ENCODE results near the gene ATRX.

DNA sequence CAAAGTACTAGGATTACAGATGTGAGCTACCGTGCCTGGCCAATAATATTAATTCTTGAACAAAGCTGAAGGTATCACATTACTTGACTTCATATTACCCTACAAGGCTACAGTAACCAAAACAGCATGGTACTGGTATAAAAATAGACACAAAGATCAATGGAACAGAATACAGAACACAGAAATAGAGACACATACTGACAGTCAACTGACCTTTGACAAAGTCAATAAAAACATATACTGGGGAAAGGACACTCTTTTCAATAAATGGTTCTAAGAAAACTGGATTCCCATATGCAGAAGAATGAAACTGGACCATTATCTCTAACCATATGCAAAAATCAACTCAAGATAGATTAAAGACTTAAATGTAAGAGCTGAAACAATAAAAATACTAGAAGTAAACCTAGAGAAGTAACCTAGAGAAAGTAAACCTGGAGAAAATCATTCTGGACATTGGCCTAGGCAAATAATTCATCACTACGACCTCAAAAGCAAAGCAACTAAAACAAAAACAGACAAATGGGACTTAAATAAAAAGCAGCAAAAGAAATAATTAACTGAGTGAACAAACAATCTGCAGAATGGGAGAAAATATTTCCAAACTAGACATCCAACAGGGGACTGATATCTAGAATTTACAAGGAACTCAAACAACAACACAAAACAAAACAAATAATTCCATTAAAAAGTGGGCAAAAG, 182.2 kb downstream of the ATRX start:
- TF ChIP-seq EZH2 (IDR thresholded peaks at IDR 0.05; ENCODE audit: borderline replicate concordance) = no peak
- TF ChIP-seq, protein P1, sequence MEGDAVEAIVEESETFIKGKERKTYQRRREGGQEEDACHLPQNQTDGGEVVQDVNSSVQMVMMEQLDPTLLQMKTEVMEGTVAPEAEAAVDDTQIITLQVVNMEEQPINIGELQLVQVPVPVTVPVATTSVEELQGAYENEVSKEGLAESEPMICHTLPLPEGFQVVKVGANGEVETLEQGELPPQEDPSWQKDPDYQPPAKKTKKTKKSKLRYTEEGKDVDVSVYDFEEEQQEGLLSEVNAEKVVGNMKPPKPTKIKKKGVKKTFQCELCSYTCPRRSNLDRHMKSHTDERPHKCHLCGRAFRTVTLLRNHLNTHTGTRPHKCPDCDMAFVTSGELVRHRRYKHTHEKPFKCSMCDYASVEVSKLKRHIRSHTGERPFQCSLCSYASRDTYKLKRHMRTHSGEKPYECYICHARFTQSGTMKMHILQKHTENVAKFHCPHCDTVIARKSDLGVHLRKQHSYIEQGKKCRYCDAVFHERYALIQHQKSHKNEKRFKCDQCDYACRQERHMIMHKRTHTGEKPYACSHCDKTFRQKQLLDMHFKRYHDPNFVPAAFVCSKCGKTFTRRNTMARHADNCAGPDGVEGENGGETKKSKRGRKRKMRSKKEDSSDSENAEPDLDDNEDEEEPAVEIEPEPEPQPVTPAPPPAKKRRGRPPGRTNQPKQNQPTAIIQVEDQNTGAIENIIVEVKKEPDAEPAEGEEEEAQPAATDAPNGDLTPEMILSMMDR (IDR thresholded peaks at IDR 0.05; ENCODE audit: poor library complexity) = no peak
- no peak for TF ChIP-seq EZH2phosphoT487 (IDR thresholded peaks at IDR 0.05; ENCODE audit: low read depth, severe bottlenecking, unreplicated experiment)

Data from hepatocyte (in vitro differentiated cells).